HG03039 (cell line): ENCODE measurements around the gene SBSN.

Source experiments
- ATAC-seq: cut with Tn5 transposase; IDR thresholded peaks from one replicate; pipeline ENCODE4 v1.9.1; 2021; ENCODE audit warnings: mild to moderate bottlenecking, moderate library complexity; ENCODE audit not compliant: unreplicated experiment

Gene SBSN

GRCh38 chr19:35534803-35535480 lies 6.8 kb upstream of the SBSN start:
- no peak for ATAC-seq

DNA sequence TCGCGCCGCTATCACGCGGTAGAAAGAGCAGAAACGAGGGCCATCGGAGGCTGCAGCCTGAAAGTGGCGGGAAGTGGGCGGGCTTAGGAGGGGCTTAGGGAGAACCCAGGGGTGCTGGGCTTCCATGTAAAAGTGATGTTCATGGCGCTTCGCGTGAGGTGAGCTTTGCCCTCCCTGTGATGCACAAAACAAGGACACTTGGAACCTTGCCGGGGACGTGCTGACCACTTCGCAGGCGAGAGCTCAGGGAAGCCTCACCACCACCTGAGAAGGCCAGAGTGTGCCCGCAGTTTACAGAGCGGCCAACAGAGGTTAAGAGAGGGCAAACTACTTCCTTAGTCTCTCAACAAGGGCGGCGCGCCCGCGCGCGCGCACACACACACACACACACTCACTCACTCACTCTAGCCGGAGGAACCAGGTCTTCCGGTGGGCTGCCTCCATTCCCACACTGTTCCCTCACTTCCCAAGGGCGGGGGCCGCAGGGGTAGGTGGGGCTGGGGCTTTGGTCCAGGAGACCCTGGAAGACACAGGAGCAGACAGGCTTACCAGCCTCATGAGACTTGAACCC lies 5.8 kb upstream of the SBSN start:
- no peak for ATAC-seq

GRCh38 chr19:35533201-35533821 lies 5.2 kb upstream of the SBSN start, which contains the start of gene GAPDHS:
Gene GAPDHS, plus strand, starts transcription at chr19:35533456. Its CDS starts 72 bp downstream, at chr19:35533528.
- no peak for ATAC-seq

GRCh38 chr19:35531291-35531690 lies 3.2 kb upstream of the SBSN start:
- ATAC-seq: no peak

GRCh38 chr19:35529241-35530218 lies 1.4 kb upstream of the SBSN start:
- ATAC-seq: no peak

GRCh38 chr19:35525873-35526272 lies 2.2 kb downstream of the SBSN start:
- no peak for ATAC-seq

DNA sequence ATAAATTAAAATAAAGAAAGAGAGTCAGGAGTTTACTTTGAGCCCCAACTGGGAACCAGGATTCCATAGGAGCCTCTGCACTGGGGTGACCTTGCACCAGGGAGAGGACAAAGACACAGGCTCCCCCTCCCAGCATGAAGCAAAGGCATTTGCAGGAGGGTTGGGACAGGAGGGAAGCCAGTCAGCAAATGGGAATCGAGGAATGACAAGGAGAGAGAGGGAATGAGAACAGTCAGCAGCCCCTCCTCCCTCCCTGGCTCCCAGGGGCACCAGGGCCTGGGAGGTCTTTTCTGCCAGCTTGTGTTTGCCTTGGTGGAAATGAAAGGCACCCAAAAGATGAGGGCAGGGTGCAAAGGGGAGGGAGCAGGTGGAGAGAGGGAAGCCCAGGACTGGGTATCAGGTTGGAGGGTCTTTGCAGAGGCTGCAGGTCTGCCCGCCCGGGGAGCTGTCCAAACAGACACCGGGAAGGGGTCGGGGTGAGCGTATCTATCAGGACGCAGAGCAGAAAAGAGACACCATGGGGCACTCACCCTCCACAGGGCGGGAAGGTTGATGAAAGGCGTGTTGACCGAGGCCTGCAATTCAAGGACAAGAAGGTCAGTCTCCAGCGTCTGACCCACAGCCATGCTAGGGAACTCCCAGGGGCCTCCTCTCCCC lies 3.8 kb downstream of the SBSN start:
- no peak for ATAC-seq

DNA sequence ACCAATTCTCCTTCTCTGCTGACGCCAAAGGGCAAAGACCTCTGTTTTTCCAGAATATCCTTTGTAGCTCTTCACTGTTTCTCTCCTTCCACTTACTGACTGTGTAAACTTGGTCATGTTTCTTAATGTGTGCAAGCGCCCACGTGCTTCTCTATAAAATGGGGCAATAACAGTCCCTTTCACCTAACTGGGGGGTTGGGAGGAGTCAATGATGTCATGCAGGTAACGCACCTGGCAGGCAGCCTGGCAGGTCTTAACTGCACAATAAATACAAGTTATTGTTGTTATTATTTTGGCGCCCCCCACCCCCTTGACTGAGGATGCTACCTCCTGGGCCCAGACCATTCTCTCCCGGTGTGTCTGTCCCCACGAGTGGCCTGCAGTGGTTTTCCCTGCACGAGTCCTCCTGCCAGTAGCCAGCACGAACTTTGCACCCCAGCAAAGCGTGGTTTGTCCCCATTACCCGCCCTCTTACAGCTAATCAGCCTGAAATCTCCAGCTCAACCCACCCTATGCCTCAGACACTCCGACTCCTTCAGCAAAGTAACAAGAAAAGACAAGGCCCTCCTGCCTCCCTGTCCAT lies 5.3 kb downstream of the SBSN start:
- ATAC-seq: no peak

GRCh38 chr19:35521124-35521743 lies 6.9 kb downstream of the SBSN start:
- no peak for ATAC-seq

DNA sequence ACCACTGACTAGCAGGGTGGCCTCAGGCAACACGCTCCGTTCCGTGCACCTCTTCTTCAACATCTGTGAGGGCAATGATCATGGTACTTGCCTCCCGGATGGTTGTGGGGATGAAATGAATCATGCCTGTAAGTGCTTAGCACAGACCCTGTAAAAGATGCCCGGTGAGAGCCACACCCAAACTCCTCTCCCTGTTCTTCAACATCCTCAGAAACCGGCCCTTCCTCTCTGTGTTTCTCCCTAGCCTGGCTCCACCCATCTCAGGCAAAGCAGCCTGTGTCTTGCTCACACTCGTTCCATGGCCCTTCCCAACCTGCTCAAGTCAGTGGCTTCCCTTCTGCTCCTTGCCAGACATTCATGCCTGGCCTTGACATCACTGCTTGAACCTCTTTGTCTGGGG lies 8.8 kb downstream of the SBSN start:
- no peak for ATAC-seq

- no peak for ATAC-seq
Measured at GRCh38 chr19:35518313-35518712, 9.8 kb downstream of the SBSN start.

DNA sequence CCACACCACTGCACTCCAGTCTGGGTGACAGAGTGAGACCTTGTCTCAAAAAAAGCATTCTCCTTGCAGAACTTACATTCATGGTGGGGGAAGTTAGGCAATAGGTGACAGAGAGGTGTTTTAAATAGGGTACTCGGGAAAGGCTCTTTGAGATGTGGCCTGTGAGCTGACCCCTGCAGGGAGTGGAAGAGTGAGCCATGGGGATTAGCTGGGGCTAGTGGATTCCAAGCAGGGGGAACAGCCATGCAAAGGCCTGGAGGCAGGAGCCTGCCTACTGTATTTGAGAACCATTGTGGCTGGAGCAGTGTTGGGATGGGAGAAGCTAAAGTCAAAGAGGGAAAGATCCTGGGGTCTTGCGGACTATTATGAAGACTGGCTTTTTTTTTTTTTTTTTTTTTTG lies 10.8 kb downstream of the SBSN start:
- ATAC-seq: no peak

DNA sequence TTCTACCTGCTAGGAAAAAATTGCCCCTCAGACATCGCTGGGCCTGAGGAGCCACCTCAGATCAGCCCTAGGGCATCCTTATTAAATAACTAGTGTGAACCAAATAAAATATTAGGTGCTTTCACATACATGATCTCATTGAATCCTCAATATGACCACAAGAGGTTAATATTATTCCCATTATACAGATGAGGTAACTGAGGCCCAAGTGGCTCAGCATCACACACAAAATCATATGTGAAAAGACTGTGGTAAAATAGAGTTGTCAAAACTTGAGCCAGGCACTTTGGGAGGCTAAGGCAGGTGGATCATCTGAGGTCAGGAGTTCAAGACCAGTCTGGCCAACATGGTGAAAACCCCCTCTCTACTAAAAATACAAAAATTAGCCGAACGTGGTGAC lies 11.8 kb downstream of the SBSN start:
- no peak for ATAC-seq

GRCh38 chr19:35514282-35514809 lies 13.8 kb downstream of the SBSN start:
- no peak for ATAC-seq

GRCh38 chr19:35513628-35514281 lies 14.4 kb downstream of the SBSN start, which contains the start of gene DMKN:
Gene DMKN, minus strand, starts transcription at chr19:35513649. Its CDS starts 174 bp downstream, at chr19:35513475.
- no peak for ATAC-seq

GRCh38 chr19:35512831-35513627 lies 15.1 kb downstream of the SBSN start:
- no peak for ATAC-seq

- ATAC-seq: no peak
Measured at GRCh38 chr19:35511337-35511736, 16.8 kb downstream of the SBSN start.

GRCh38 chr19:35510626-35510964 lies 17.5 kb downstream of the SBSN start:
- no peak for ATAC-seq
